ENCODE results near the gene SPAG9.
A peak's percentile ranks its signal among the peaks of the same experiment; 100 is the strongest.

The SPAG9 gene

GRCh38 chr17:51120739-51121619 lies at the start of gene SPAG9:
SPAG9 (minus strand) TSS chr17:51120868; CDS start chr17:51120656, 212 bp downstream.
- DNase-seq: peak; percentile 80 to 92

GRCh38 chr17:51169340-51169739 lies 48.7 kb upstream of the SPAG9 start:
- DNase-seq: no peak

GRCh38 chr17:51166987-51167931 lies 46.6 kb upstream of the SPAG9 start:
- DNase-seq: peak; percentile 19 to 35

- DNase-seq: peak; percentile 55 to 66
Observed at GRCh38 chr17:51166198-51166986, 45.7 kb upstream of the SPAG9 start, which contains the start of gene NME2. NME2 (plus strand) TSS chr17:51166411; CDS start chr17:51166831, 420 bp downstream.

GRCh38 chr17:51165680-51166197 lies 45.1 kb upstream of the SPAG9 start:
- peak in 1 of 2 donors; percentile 66 for DNase-seq

GRCh38 chr17:51164911-51165679 lies 44.4 kb upstream of the SPAG9 start:
- no peak for DNase-seq

GRCh38 chr17:51161541-51161940 lies 40.9 kb upstream of the SPAG9 start:
- DNase-seq: no peak

- no peak for DNase-seq
Observed at GRCh38 chr17:51159604-51160003, 38.9 kb upstream of the SPAG9 start.

- no peak for DNase-seq
Observed at GRCh38 chr17:51155416-51155815, 34.7 kb upstream of the SPAG9 start.

GRCh38 chr17:51154176-51154575 lies 33.5 kb upstream of the SPAG9 start:
- no peak for DNase-seq

- peak; percentile 92 to 99 for DNase-seq
Observed at GRCh38 chr17:51153210-51154072, 32.8 kb upstream of the SPAG9 start, which contains the start of gene NME1. NME1 (plus strand) TSS chr17:51153559; CDS start chr17:51155655, 2,096 bp downstream.

- DNase-seq: no peak
Observed at GRCh38 chr17:51152766-51153209, 32.1 kb upstream of the SPAG9 start.

- DNase-seq: no peak
Observed at GRCh38 chr17:51150932-51151331, 30.3 kb upstream of the SPAG9 start.

- no peak for DNase-seq
Observed at GRCh38 chr17:51149163-51149562, 28.5 kb upstream of the SPAG9 start.

- no peak for DNase-seq
Observed at GRCh38 chr17:51147650-51148049, 27.0 kb upstream of the SPAG9 start.

- no peak for DNase-seq
Observed at GRCh38 chr17:51144266-51145022, 23.8 kb upstream of the SPAG9 start.

GRCh38 chr17:51142597-51142996 lies 21.9 kb upstream of the SPAG9 start:
- no peak for DNase-seq

- DNase-seq: no peak
Observed at GRCh38 chr17:51135956-51136355, 15.3 kb upstream of the SPAG9 start.

- no peak for DNase-seq
Observed at GRCh38 chr17:51133365-51133764, 12.7 kb upstream of the SPAG9 start.

GRCh38 chr17:51132964-51133319 lies 12.3 kb upstream of the SPAG9 start:
- DNase-seq: no peak
